GM18870 (cell line): ENCODE results near the gene EIF3B.
"Not testable (repeated sequence)": the region's sequence is repeated elsewhere in the genome, so short reads cannot be mapped to it uniquely, and the experiment has no call there.

ENCODE experiments used
- ATAC-seq: cut with Tn5 transposase; IDR thresholded peaks from one replicate; pipeline ENCODE4 v1.9.1; 2021; ENCODE audit warnings: moderate library complexity; ENCODE audit not compliant: unreplicated experiment

Gene EIF3B

DNA sequence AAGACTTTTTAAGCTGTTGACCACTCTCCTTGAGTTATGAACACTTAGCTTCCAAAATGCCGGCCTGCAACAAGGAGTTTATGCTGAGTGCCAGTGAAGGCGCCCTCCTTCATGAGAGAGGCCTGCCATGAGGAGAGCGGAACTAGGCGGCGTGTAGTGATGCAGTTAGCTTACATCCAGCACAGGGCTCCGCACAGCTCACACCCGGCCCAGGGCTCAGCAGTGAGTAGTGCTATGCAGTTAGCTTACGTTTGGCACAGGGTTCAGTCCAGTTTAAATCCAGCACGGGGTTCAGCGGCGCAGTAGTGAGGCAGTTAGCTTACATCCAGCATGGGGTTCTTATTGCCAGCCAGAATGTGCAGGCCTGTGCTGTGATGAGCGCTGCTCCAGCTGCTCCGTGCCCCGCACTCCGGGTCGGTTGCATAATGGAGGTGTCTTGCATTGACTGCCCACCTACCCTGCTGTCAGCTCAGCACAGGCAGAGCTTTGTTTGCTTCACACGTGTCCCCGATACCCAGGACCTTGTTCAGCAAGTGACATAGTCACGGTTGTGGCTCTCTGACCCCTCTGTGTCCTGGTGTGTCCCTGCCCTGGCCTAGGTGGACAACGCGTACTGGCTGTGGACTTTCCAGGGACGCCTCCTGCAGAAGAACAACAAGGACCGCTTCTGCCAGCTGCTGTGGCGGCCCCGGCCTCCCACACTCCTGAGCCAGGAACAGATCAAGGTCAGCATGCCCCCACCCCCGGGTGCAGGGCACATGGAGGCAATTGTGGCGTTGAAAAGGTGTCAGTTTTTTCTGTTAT, 21.9 kb downstream of the EIF3B start:
- no peak for ATAC-seq

DNA sequence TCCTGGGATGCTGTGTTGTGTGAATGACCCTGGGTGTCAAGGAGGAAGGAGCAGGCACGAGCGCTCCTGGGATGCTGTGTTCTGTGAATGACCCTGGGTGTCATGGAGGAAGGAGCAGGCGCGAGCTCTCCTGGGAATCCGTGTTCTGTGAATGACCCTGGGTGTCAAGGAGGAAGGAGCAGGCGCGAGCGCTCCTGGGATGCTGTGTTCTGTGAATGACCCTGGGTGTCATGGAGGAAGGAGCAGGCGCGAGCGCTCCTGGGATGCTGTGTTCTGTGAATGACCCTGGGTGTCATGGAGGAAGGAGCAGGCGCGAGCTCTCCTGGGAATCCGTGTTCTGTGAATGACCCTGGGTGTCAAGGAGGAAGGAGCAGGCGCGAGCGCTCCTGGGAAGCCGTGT, 22.9 kb downstream of the EIF3B start:
- not testable (repeated sequence) for ATAC-seq

DNA sequence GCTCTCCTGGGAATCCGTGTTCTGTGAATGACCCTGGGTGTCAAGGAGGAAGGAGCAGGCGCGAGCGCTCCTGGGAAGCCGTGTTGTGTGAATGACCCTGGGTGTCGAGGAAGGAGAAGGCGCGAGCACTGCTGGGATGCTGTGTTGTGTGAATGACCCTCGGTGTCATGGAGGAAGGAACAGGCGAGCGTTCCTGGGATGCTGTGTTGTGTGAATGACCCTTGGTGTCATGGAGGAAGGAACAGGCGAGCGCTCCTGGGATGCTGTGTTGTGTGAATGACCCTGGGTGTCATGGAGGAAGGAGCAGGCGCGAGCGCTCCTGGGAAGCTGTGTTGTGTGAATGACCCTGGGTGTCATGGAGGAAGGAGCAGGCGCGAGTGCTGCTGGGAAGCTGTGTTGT, 23.5 kb downstream of the EIF3B start:
- not testable (repeated sequence) for ATAC-seq

DNA sequence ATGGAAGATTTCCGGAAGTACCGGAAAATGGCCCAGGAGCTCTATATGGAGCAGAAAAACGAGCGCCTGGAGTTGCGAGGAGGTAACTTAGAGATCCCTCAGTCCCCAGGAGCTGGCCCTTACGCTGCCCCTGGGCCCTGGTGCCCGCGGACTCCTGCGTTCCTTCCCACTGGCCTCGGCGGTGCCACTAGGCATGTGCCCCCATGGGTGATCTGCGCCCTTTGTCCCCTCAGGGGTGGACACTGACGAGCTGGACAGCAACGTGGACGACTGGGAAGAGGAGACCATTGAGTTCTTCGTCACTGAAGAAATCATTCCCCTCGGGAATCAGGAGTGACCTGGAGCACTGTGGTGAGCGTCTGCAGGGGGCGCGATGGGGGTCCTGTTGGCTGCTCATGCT, 24.5 kb downstream of the EIF3B start:
- ATAC-seq, result no peak

DNA sequence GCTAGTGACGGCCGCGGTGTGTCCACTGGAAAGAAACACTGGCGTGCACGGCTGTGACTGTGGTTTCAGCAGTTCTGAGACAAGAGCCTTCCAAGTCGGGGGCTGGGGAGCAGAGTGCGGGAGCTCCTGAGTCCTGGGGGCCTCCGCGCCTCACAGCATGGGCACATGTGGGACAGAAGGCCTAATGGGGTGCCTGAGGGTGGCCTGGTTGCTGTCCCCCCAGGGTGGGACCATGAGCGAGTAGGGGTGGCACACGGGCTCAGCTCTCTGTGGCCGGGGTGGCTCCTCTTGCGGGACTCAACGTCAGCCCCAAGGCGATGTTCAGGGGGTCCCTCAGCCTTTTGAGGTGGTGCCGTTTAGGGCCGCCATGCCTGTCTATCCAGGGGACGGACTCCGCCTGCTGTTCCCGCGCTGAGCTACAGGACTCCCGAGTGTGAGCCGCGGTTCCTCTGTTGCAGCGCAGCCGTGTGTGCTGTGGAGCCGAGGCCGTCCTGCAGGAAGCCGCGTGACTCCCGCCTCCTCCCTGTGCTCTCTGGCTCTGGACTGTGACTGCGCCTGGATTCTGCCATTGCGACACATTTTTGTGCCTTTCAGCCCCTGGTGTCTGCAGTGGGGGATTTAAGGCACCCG, 25.3 kb downstream of the EIF3B start:
- ATAC-seq, result no peak

DNA sequence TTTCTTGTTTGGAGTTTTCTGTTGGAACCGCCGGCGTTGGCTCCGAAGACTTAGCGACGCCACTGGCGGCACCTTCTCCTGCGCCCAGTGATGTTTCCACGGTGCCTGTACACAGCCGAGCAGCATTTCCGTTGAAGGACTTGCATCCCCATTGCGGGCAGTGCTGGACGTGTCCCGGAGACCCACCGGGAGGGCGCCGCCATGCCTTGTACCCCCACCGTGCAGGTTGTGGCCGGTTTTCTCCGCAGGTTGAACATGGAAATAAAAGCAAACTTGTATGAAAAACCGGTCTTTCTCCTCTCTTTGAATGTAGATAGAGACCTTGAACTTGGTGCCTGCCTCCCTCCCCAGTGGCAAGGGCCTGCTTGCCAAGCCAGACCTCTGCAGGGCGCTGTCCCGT, 25.8 kb downstream of the EIF3B start:
- no peak for ATAC-seq

DNA sequence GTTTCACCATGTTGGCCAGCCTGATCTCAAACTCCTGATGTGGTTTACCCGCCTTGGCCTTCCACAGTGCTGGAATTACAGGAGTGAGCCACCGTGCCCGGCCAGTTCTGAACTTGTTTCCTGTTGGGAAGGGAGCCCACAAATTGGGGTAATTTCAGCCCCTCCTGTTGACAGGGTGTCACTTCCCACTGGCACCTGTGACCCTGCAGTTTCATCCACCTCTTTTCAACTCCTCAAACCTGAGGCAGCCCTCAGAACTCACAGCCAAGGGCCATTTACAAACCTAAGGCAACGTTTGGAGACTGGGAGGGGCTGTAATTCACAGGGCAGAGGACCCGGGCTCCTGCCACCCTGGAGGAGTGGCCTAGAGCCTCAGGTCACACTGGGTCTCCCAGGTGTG, 26.6 kb downstream of the EIF3B start:
- ATAC-seq, result no peak

DNA sequence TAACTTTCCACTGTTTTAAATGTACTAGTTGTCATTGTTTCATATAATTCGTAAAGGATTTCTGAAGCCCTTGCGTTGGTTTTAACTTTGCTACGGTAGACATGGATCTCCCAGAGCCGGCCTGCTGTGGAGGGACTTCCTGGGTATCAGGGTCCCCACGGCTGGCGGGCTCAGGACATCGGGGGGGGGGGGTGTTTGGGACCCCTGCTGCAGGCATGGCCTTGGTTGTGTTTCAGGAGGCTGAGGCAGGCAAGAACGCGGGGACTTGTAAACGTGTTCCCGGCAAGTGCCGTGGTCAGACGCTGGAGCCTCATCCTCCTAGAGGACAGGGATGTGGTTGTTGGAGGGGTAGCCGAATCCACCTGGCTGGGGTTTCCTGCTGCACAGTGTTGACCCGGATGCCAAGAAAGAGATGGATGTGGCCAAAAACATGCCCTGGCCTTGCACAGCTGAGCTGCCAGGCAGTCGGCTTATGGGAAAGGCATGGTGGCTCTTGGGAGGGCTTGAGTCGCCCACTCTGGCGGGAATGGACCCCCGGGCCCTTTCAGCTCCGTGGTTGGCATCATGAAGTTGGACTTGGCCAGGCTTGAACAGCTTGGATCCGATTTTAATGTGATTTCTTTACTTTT, 27.4 kb downstream of the EIF3B start:
- ATAC-seq, result no peak

DNA sequence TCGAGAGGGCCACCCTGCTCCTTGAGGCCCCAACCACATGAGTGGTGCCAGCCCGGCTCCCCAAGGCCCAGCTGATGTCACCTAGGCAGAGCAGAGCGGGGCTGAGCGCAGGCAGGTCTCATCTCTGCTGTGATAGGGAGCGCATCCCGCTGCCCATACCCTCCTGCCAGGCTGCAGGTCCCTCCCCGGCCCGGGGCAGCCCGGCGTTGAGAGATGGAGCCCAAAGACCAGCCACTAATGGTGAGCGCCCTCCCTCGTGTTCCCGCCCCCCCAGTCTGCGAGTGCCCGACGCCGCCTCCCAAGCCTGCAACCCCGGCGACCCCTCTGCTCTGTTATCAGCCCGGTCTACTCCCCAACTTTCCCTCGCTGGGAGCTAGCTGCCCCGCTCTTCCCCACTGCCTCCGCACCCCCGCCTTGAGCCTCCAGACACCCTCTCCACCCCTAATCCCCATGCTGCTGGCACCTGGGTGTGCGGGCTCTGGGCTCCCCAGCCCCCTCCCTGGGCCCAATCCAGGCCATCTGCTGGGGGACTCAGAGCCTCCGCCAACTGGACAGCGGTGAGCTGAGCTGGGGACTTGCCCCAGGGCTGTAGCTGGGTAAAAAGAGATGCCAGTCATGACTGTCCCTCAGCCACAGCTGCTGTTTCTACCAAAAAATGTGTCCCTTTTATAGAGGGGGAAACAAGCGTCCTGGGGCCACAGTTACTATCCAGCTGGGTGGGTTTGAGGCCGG, 29.1 kb downstream of the EIF3B start:
- no peak for ATAC-seq

DNA sequence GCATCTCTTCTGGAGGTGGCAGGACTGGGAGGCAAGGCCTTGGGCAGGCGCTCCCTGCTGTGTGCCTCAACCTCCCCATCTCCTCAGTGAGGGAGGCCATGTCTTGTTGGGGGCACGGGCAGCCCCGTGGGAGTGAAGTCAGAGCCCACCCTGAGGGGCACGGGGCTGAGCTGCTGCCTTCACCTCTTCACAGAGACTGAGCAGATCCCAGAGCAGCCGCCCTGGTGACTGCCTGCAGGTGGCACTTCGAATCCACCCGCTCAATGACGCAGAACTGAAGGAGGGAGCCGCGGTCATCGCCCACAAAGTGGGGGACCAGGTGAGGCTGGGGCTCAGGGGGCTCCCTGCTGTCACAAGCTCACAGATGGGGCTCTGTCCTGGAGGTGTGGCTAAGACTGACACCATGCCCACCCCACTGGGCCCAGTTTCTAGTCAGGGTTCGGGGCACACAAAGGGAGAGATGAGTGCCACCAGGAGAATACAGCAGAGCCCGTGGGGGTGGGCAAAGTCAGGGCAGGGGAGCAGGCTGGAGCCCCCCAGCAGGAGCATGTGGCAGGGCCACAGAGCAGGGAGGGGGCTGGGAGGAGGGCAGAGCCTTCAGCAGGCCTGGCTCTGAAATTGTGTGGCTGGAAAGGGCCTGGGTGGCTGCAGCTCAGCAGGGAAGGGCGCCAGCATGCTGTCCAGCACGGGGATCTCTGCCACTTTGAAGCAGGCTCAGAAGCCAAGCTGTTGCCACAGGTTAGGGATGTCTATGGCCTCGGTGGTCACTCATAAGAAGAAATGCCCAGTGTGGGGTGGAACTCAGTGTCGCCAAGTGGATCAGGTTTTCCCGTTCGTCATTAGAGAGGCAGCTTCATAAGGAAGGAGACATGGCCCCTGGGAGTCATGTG, 30.0 kb downstream of the EIF3B start:
- no peak for ATAC-seq

DNA sequence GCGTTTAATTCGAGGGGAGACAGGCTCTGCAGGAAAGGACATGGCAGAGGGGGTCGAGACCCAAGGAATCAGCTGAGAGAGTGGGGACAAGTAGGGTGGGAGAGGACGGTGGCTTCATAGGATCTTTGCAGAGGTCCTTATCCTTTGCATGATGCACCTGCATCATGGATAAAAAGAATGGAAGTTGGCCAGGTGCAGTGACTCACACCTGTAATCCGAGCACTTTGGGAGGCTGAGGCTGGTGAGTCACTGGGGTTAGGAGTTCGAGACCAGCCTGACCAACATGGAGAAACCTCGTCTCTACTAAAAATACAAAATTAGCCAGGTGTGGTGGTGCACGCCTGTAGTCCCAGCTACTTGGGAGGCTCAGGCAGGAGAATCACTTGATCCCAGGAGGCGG, 31.5 kb downstream of the EIF3B start:
- ATAC-seq, result not testable (repeated sequence)

DNA sequence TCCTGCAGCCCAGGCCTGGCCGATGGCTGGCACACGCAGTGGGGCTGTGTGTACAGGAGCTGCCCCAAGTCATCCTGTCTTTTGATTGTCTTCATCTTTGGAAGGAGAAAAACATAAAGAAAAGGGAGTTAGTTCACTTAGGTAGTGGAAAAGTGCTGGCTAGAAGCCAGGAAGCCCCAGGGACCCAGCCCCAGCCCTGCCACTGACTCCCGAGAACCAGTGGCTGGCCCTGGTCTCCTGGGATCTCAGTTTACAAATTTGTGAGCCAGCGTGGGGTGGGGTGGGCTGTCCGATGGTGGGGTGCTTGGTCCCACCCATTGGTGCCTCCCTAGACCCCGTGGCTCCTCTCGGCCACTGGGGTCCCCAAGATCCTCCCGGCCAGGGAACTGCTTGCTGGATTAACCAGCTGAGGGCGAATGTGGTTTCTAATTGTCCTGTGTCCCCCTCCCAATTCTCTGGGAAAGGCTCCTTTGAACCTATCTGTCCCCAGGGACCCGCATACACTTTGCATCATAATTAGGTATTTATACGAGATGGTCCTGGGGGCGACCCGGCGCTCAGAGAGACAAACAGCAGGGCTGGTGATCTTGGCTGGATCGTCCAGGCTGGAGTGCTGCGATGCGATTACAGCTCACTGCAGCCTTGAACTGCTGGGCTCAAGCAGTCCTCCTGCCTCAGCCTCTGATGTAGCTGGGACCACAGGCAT, 32.5 kb downstream of the EIF3B start:
- ATAC-seq, result no peak

DNA sequence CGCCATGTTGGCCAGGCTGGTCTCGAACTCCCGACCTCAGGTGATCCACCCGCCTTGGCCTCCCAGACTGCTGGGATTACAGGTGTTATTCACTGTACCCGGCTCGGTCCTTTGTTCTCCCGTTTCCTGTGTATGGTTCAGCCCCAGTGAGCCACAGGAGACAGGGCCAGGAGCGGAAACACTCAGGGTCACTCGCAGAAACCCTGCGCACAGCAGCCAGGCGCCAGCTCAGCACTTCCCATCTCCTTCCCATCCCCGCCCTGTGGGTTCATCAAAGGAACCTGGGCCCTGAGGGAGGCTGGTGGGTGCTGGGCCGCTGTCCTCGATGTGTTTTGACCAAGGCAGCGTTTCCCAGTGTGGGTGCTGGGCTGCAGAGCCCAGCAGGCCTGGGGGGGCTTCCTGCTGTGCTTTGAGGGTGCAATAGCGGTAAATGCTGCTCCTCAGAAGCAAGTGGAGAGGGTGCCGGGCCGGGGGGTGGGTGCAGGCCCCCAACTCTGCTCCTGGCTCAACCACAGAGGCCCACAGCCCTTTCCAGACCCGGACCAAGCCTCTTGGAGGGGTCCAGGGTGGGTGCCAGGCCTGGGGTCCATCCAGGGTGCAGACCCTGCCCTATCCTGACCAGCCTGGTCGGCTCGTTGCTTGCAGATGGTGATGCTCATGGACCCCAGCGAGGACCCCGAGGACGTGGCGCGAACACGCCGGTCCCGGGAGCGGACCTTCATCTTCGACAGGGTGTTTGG, 33.4 kb downstream of the EIF3B start:
- no peak for ATAC-seq

DNA sequence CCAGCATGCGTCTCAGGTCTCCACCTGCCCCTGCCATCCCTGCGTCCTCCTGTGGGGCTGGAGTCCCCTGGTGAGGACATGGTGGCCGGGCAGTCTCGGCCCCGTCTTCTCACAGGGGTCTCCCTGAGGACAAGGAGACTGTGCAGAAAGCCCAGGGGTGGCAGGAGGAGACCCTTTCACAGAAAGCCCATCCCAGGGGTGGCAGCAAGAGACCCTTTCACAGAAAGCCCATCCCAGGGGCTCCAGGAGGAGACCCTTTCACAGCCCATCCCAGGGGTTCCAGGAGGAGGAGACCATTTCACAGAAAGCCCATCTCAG, 34.0 kb downstream of the EIF3B start:
- no peak for ATAC-seq

DNA sequence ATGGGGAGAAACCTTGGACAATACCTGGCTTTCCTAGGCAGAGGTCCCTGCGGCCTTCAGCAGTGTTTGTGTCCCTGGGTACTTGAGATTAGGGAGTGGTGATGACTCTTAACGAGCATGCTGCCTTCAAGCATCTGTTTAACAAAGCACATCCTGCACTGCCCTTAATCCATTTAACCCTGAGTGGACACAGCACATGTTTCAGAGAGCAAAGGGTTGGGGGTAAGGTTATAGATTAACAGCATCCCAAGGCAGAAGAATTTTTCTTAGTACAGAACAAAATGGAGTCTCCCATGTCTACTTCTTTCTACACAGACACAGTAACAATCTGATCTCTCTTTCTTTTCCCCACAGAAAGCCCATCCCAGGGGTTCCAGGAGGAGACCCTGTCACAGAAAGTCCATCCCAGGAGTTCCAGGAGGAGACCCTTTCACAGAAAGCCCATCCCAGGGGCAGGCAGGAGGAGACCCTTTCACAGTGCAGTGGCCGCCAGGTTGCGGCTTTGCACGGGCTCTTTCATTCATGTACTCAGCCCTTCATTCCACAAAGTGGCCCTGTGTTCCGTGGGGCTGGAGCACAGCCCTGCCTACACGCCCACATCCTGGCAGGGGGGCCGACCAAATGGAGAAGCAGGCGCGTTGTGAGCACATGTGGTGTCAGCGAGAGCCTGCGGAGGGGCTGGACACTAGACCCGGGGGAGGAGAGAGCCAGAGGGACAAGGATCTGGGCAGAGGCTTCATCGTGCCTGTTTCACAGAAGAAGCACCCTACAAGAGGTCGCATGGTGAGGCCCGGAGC, 35.6 kb downstream of the EIF3B start:
- not testable (repeated sequence) for ATAC-seq

DNA sequence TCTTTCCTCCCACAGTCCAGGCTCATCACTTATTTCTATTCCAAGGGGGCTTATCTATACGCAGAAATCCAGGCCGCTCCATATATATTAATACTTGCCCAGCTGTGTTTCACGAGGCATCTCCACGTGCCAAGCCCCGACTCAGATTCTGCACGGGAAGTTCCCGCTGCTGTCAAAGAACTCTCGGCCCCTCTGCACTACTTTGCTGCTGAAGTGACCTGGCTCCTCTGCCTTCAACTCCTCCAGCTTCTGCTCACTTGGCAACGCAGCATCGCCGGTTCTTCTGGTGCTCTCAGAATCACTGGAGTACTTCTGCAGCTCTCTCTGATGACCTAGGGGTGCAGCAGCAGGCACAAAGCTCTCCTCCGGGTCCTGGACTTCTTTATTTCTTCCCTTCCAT, 39.1 kb downstream of the EIF3B start:
- no peak for ATAC-seq

DNA sequence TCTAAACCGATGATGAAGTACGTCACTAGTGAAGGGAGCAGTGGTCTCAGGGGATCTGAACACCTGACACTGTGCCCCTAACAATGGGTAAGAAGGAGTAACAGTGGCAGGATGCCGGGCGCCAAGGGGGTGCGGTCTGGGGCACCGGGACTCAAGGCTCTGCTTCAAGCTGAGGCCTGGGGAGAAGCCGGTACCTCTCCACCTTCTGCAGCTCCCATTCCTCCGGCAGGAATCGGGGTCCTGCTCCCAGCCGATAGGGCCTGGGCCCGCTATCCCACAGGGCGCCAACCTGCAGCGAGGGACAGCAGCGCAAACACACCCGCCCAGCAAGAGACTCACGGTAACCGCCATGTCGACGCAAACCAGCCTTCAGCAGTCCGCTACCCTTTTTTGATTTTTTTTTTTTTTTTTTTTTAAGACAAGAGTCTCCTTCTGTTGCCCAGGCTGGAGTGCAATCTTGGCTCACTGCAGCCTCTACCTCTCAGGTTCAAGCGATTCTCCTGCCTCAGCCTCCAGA, 40.0 kb downstream of the EIF3B start:
- ATAC-seq, result no peak

DNA sequence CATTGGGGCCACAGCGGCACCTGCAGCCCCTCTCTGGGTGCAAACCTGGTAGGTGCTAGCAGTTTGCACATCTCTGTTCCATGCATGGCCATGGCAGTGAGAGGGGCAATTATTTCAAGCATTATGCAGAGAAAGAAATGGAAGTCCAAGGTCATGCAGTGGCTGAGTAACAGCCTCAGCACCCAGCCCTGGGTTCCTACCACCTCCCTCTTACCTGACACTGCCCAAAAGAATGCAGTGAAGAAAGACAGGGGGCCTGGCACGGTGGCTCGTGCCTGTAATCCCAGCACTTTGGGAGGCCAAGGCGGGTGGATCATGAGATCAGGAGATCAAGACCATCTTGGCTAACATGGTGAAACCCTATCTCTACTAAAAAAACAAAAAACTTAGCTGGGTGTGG, 43.9 kb downstream of the EIF3B start:
- ATAC-seq, result no peak
